ENCODE data around the gene MPDU1.
"Not testable (repeated sequence)": the region's sequence is repeated elsewhere in the genome, so short reads cannot be mapped to it uniquely, and the experiment has no call there.

The MPDU1 gene

DNA sequence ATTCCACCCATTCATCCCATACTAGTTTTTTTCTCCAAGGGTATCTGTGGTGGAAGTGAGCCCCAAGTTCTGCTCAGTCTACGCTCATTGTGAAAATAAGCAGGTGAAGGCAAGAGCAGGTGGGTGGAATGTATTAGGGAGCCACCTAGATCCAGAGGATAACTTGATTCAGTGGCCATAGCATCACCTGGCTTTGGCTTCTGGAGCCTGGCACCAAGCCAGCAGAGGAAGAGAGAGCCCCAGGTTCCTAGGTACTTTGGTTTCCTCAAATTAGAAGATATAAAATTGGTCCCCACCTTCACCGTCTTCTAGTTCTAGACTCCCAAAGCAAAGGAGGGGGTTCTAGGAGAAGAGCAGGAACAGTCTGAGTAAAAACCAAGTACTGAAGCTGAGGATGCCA lies 27.0 kb downstream of the MPDU1 start:
- Histone ChIP-seq H3K27ac (ENCODE audit: low read length) (no peak overlapping the region), H3K36me3 (ENCODE audit: control insufficient read depth in 1 of 2, insufficient read depth in 2 of 2, low read length in 2 of 2) (peaks cover 3 to 4% of the 10 kb centered on the region in 2 donors), H3K4me3 (ENCODE audit: low read depth in 1 of 2, low read length in 2 of 2) (no peak overlapping the region), H3K27me3 (ENCODE audit: low read depth, low read length) (no peaks in the 10 kb centered on the region), H3K9me3 (ENCODE audit: control insufficient read depth in 1 of 2, low read length in 2 of 2) (no peaks in the 10 kb centered on the region), H3K4me1 (ENCODE audit: control insufficient read depth in 1 of 2, insufficient read depth in 2 of 2, low read length in 2 of 2) (peaks cover 13 to 29% of the 10 kb centered on the region in 2 donors)

DNA sequence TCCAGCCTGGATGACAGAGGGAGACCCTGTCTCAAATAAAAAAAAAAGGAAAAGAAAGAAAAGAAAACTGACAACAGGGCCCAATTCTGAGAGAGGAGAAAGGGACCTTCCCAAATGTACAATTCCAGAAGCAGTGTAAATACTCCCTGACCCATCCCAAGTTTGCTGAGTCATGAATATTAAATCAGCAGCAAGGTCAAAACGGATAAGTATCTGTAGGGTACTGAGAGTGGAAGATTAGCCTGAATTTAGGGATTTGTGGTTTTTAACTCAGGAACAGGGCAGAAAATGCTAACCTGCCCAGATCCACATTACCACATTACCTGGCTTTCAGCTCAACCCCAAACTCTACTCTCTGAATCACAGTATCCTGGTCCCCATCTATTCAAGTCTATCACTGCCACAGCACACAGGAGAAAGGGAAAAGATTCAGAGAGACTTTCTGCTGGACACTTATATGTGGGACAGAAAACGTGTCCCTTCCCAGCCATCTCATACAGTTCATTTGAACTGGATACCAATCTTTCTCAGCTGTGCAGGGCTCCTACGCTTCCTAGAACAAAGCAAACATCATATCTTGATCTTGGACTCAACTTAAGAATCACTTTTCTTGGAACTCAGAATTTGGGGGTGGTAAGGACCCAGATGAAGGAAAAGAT lies 28.1 kb downstream of the MPDU1 start:
- no peaks in the 10 kb centered on the region for H3K27me3 ChIP-seq (ENCODE audit: low read depth, low read length)
- peaks cover 0 to 3% of the 10 kb centered on the region in 2 donors for H3K36me3 ChIP-seq (ENCODE audit: control insufficient read depth in 1 of 2, insufficient read depth in 2 of 2, low read length in 2 of 2)
- H3K4me3 ChIP-seq (ENCODE audit: low read depth in 1 of 2, low read length in 2 of 2), result peak overlapping the region in 1 of 2 donors; percentile 12
- H3K4me1 ChIP-seq (ENCODE audit: control insufficient read depth in 1 of 2, insufficient read depth in 2 of 2, low read length in 2 of 2), result peaks cover 13 to 29% of the 10 kb centered on the region in 2 donors
- peak overlapping the region; percentile 26 for H3K27ac ChIP-seq (ENCODE audit: low read length)
- H3K9me3 ChIP-seq (ENCODE audit: control insufficient read depth in 1 of 2, low read length in 2 of 2), result no peaks in the 10 kb centered on the region

DNA sequence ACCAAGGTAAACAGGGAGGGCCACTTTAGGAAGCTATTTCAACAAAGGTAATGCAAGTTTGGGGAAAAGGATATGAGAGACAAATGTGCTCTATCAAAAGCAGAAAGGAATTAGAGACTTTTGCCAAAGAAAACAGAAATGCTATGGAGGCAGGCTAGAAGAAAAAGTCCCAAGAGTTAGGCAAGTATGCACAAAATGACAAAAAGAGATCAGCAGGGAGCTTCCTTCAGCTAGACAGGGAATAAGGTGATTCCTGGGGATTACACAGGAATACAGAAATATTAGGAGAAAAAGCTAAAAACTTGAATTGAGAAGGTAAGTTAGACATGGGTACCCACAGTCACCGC lies 28.6 kb downstream of the MPDU1 start:
- Histone ChIP-seq H3K4me1 (ENCODE audit: control insufficient read depth in 1 of 2, insufficient read depth in 2 of 2, low read length in 2 of 2) (peaks cover 13 to 29% of the 10 kb centered on the region in 2 donors), H3K27me3 (ENCODE audit: low read depth, low read length) (no peaks in the 10 kb centered on the region), H3K9me3 (ENCODE audit: control insufficient read depth in 1 of 2, low read length in 2 of 2) (no peaks in the 10 kb centered on the region), H3K4me3 (ENCODE audit: low read depth in 1 of 2, low read length in 2 of 2) (peak overlapping the region in 1 of 2 donors; percentile 12), H3K36me3 (ENCODE audit: control insufficient read depth in 1 of 2, insufficient read depth in 2 of 2, low read length in 2 of 2) (peaks cover 0 to 3% of the 10 kb centered on the region in 2 donors), H3K27ac (ENCODE audit: low read length) (no peak overlapping the region)

DNA sequence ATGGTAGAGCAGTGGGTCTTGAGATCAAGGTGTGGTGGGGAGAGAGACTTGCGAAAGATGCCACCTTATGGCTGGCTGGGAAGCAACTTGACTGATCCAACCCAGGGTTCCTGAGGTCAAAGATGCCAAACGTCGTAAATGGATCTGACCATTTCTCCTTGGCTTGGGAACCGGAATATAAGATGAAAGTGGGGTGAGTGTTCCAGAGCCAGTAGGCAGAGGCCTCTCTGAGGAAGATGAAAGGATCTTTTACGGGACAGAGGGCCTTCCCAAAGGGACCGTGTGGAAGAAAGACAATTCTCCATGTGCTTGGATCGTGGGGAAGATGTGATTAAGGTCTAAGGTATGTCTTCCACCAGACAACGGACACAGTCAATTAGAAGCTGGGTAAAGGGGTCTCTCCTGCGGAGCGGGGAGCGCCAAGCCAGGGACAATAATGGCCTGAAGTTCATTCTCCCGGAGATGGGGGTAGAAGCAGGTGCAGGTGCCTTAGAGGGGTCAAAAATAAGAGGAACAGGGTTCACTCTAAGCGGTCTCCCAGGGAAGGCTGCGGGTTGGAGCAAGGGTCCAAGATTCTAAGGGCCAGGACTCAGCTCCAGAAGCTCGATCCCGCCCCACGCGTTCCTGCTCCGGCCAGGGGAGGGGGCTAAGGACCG lies 30.2 kb downstream of the MPDU1 start:
- no peaks in the 10 kb centered on the region for H3K9me3 ChIP-seq (ENCODE audit: control insufficient read depth in 1 of 2, low read length in 2 of 2)
- H3K36me3 ChIP-seq (ENCODE audit: control insufficient read depth in 1 of 2, insufficient read depth in 2 of 2, low read length in 2 of 2), result peaks cover 0 to 3% of the 10 kb centered on the region in 2 donors
- peak overlapping the region; percentile 68 for H3K27ac ChIP-seq (ENCODE audit: low read length)
- H3K27me3 ChIP-seq (ENCODE audit: low read depth, low read length), result no peaks in the 10 kb centered on the region
- peaks cover 13 to 29% of the 10 kb centered on the region in 2 donors for H3K4me1 ChIP-seq (ENCODE audit: control insufficient read depth in 1 of 2, insufficient read depth in 2 of 2, low read length in 2 of 2)
- H3K4me3 ChIP-seq (ENCODE audit: low read depth in 1 of 2, low read length in 2 of 2), result peak overlapping the region; percentile 86

DNA sequence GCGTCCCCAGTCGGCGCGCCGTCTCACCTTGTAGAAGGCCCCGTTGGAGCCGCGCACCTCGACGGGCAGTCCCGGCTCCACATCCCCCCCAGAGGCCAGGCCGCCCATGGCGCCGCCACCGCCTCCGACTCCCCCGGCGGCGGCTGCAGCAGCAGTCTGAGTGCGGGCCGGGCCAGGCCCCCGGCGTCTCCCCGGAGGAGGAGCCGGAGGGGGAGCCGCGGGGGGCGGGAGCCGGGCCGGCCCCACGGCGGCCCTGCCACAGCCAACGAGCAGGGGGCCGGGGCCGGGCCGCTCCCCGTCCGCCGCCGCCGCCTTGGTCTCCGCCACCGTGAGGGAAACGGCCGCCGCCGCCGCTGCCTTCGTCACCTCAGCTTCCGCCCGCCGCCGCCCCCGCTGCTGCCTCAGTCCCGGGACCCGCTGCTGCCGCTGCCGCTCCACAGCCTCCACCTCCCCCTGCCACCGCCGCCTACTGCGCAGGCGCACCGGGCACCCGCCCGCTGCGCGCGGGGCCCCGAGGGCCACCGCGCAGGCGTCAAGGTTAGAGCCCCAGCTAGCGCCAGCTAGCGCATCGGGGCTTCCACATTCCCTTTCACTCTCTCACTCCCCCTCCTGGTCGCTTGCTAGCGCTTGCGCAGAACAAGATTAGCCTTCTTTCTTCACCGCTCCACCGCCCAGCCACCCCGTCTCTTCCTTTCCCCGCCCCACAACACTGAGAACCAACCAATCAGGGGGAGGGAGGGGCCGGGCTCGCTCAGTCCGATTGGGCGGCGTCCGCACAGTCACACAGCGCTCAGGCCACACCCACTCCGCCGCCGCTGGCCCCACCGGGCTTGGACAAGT lies 31.0 kb downstream of the MPDU1 start, which contains the start of gene FXR2:
Gene FXR2, minus strand, starts transcription at position 473 of the 840 bp plus-strand sequence. Its CDS starts 365 bp downstream, at position 108.
- Histone ChIP-seq H3K4me1 (ENCODE audit: control insufficient read depth in 1 of 2, insufficient read depth in 2 of 2, low read length in 2 of 2) (peaks cover 13 to 29% of the 10 kb centered on the region in 2 donors), H3K27me3 (ENCODE audit: low read depth, low read length) (no peaks in the 10 kb centered on the region), H3K27ac (ENCODE audit: low read length) (peak within 1 kb of the TSS; percentile 68), H3K9me3 (ENCODE audit: control insufficient read depth in 1 of 2, low read length in 2 of 2) (no peaks in the 10 kb centered on the region), H3K36me3 (ENCODE audit: control insufficient read depth in 1 of 2, insufficient read depth in 2 of 2, low read length in 2 of 2) (peaks cover 0 to 3% of the 10 kb centered on the region in 2 donors), H3K4me3 (ENCODE audit: low read depth in 1 of 2, low read length in 2 of 2) (peak within 1 kb of the TSS; percentile 86)

DNA sequence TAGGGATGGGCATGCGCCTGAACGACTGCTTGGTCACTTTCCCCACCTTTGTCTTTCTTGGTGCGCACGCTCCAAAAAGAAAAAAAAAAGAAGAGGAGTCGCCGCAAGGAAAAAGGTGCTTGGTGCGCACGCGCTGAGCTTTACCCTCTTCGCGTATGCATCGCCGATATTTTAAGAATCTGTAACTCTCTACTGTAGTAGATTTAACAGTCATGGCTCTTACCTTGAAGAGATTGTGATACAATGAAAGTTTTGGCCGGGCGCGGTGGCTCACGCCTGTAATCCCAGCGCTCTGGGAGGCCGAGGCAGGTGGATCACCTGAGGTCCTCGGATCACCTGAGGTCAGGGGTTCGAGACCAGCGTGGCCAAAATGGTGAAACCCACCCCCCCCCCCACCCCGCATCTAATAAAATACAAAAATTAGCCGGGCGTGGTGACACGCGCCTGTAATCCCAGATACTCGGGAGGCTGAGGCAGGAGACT lies 31.7 kb downstream of the MPDU1 start:
- H3K27ac ChIP-seq (ENCODE audit: low read length), result no peak overlapping the region
- H3K4me3 ChIP-seq (ENCODE audit: low read depth in 1 of 2, low read length in 2 of 2), result peak overlapping the region; percentile 50 to 61
- H3K36me3 ChIP-seq (ENCODE audit: control insufficient read depth in 1 of 2, insufficient read depth in 2 of 2, low read length in 2 of 2), result peaks cover 0 to 3% of the 10 kb centered on the region in 2 donors
- no peaks in the 10 kb centered on the region for H3K9me3 ChIP-seq (ENCODE audit: control insufficient read depth in 1 of 2, low read length in 2 of 2)
- H3K4me1 ChIP-seq (ENCODE audit: control insufficient read depth in 1 of 2, insufficient read depth in 2 of 2, low read length in 2 of 2), result peaks cover 13 to 29% of the 10 kb centered on the region in 2 donors
- no peaks in the 10 kb centered on the region for H3K27me3 ChIP-seq (ENCODE audit: low read depth, low read length)

DNA sequence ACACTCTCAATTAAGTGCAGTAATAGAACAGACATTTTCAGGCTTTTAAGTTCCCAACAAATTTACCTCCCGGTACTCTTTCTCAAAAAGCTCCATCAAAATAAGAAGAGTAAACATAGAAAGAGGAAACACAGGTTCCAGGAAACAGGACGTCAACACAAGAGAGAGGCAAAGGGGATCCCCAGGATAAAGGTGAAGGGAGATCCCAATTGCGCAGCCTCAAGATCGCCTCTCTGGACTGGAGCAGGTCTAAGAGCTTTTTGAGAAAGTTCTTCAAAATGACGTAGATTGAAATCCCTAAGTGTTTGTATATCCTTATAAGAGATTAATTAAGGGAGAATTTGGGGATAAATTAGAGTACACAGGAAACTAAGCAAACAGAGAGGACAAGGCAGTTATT lies 35.0 kb downstream of the MPDU1 start:
- H3K4me3 ChIP-seq (ENCODE audit: low read depth in 1 of 2, low read length in 2 of 2), result no peak overlapping the region
- no peak overlapping the region for H3K27ac ChIP-seq (ENCODE audit: low read length)
- H3K27me3 ChIP-seq (ENCODE audit: low read depth, low read length), result no peaks in the 10 kb centered on the region
- no peaks in the 10 kb centered on the region for H3K9me3 ChIP-seq (ENCODE audit: control insufficient read depth in 1 of 2, low read length in 2 of 2)
- peaks cover under 1 to 3% of the 10 kb centered on the region in 2 donors for H3K4me1 ChIP-seq (ENCODE audit: control insufficient read depth in 1 of 2, insufficient read depth in 2 of 2, low read length in 2 of 2)
- H3K36me3 ChIP-seq (ENCODE audit: control insufficient read depth in 1 of 2, insufficient read depth in 2 of 2, low read length in 2 of 2), result no peaks in the 10 kb centered on the region

DNA sequence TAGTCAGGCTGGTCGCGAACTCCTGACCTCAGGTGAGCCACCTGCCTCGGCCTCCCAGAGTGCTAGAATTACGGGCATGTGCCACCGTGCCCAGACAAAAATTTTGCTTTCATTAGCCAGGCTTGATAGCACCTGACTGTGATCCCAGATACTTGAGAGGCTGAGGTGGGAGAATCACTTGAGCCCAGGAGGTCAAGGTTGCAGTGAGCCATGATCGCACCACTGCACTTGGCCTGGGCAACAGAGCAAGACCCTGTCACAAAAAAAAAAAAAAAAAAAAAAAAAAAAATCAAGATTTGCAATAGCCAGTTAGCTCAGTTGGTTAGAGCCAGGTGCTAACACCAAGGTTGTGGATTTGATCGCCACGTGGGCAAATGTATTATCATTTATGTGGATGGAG lies 37.2 kb downstream of the MPDU1 start:
- Histone ChIP-seq H3K4me1 (ENCODE audit: control insufficient read depth in 1 of 2, insufficient read depth in 2 of 2, low read length in 2 of 2) (no peaks in the 10 kb centered on the region), H3K9me3 (ENCODE audit: control insufficient read depth in 1 of 2, low read length in 2 of 2) (no peaks in the 10 kb centered on the region), H3K27me3 (ENCODE audit: low read depth, low read length) (no peaks in the 10 kb centered on the region), H3K36me3 (ENCODE audit: control insufficient read depth in 1 of 2, insufficient read depth in 2 of 2, low read length in 2 of 2) (no peaks in the 10 kb centered on the region), H3K4me3 (ENCODE audit: low read depth in 1 of 2, low read length in 2 of 2) (no peak overlapping the region), H3K27ac (ENCODE audit: low read length) (no peak overlapping the region)

DNA sequence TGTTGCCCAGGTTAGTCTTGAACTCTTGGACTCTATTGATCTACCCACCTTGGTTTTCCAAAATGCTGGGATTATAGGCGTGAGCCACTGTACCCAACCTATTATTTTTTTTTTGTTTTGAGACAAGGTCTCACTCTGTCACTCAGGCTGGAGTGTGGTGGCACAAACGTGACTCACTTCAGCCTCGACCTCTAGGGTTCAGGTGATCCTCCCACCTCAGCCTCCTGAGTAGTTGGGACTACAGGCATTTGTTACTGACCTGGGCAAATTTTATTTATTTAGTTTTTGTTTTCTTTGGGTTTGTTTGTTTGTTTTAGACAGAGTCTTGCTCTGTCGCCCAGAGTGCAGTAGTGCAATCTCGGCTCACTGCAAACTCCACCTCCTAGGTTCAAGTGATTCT lies 40.0 kb downstream of the MPDU1 start:
- Histone ChIP-seq H3K27me3 (ENCODE audit: low read depth, low read length) (no peaks in the 10 kb centered on the region), H3K4me3 (ENCODE audit: low read depth in 1 of 2, low read length in 2 of 2) (no peak overlapping the region), H3K9me3 (ENCODE audit: control insufficient read depth in 1 of 2, low read length in 2 of 2) (no peaks in the 10 kb centered on the region), H3K36me3 (ENCODE audit: control insufficient read depth in 1 of 2, insufficient read depth in 2 of 2, low read length in 2 of 2) (no peaks in the 10 kb centered on the region), H3K4me1 (ENCODE audit: control insufficient read depth in 1 of 2, insufficient read depth in 2 of 2, low read length in 2 of 2) (peaks cover 5 to 10% of the 10 kb centered on the region in 2 donors), H3K27ac (ENCODE audit: low read length) (no peak overlapping the region)

DNA sequence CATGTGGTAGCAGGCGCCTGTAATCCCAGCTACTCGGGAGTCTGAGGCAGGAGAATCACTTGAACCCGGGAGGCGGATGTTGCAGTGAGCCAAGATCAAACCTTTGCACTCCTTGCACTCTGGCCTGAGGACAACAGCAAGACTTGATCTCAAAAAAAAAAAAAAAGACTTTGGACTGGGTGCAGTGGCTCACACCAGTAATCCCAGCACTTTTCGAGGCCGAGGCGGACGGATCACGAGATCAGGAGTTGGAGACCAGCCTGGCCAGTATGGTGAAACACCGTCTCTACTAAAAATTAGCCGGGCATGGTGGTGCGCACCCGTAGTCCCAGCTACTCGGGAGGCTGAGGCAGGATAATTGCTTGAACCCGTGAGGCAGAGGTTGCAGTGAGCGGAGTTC lies 42.1 kb downstream of the MPDU1 start:
- H3K27me3 ChIP-seq (ENCODE audit: low read depth, low read length); H3K4me1 ChIP-seq (ENCODE audit: control insufficient read depth in 1 of 2, insufficient read depth in 2 of 2, low read length in 2 of 2); H3K36me3 ChIP-seq (ENCODE audit: control insufficient read depth in 1 of 2, insufficient read depth in 2 of 2, low read length in 2 of 2); H3K27ac ChIP-seq (ENCODE audit: low read length); H3K4me3 ChIP-seq (ENCODE audit: low read depth in 1 of 2, low read length in 2 of 2); H3K9me3 ChIP-seq (ENCODE audit: control insufficient read depth in 1 of 2, low read length in 2 of 2): not testable (repeated sequence)

DNA sequence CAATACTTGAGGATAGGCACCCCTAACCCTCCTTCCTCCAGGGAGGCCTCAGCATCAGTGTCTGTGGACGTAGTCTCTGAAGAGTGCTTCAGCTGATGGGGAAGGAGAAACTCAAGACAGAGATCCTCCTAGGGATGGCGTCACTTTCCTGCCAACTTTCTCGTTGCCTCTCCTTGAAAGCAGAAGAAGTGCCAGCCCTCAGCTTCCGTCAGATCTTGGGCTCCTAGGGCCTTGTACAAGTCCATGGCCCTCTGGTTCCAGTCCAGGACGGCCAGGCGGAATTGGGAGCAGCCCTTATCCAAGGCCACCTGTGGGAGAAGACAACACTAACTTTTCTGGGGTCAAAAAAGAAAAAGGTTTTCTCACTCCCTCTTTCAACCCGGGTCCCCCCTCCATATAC lies 42.7 kb downstream of the MPDU1 start:
- H3K4me3 ChIP-seq (ENCODE audit: low read depth in 1 of 2, low read length in 2 of 2), result peak overlapping the region; percentile 77 to 89
- H3K36me3 ChIP-seq (ENCODE audit: control insufficient read depth in 1 of 2, insufficient read depth in 2 of 2, low read length in 2 of 2), result no peaks in the 10 kb centered on the region
- H3K9me3 ChIP-seq (ENCODE audit: control insufficient read depth in 1 of 2, low read length in 2 of 2), result no peaks in the 10 kb centered on the region
- no peaks in the 10 kb centered on the region for H3K27me3 ChIP-seq (ENCODE audit: low read depth, low read length)
- H3K4me1 ChIP-seq (ENCODE audit: control insufficient read depth in 1 of 2, insufficient read depth in 2 of 2, low read length in 2 of 2), result peaks cover 5 to 10% of the 10 kb centered on the region in 2 donors
- no peak overlapping the region for H3K27ac ChIP-seq (ENCODE audit: low read length)
